Sigmoid colon (tissue), 4 donors: ENCODE results near the gene ABCD4.

Source experiments
- CTCF ChIP-seq, 4 experiments: fragments of 450-650 bp in 3 of 4; fragments of 200-600 bp in 1 of 4; IDR thresholded peaks; one replicate each; pipeline ENCODE4 v1.5.1; 2016 to 2019; ENCODE audit warnings: antibody characterized with exemption in 4 of 4, mild to moderate bottlenecking in 3 of 4, moderate library complexity in 2 of 4
- EP300 ChIP-seq, 4 donors: sonication (generic); formaldehyde crosslinking; IDR thresholded peaks; one replicate each; pipeline ENCODE4 v1.6.1; 2017; ENCODE audit warnings: antibody characterized with exemption in 4 of 4
- POLR2A ChIP-seq, 2 donors: fragments of 450-650 bp; IDR thresholded peaks; one replicate each; pipeline ENCODE4 v1.6.1; 2016; ENCODE audit warnings: antibody characterized with exemption in 2 of 2, mild to moderate bottlenecking in 2 of 2, moderate library complexity in 2 of 2
- POLR2AphosphoS5 ChIP-seq, 4 donors: sonication (generic); formaldehyde crosslinking; IDR thresholded peaks; one replicate each; pipeline ENCODE4 v1.6.1; 2017; ENCODE audit warnings: antibody characterized with exemption in 4 of 4

DNA sequence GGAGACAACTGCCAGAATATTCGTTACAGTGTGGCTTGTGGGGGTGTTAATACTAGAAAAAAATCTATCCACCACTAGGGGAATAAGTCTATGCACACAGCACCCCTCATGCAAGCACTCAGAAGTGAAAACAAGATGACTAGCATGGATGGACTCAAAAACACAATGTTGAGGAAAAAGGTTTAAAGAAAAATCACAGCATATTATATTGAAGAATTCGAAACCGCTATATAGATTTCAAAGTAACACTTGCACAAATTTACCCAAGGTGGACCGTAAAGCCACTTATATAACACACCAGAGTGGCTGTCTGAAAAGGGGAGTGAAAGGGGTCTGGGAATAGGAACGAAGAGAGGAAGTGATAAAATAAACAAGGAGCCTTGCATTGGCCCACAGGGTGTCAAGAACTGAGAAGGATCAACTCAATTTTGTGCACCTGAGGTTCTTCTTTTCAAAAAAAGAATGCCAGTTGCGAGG is 544 bp downstream of the ABCD4 start:
- TF ChIP-seq POLR2A (IDR thresholded peaks at IDR 0.05) = no peak
- peak; percentile 33 to 61 (median 44) for TF ChIP-seq CTCF (IDR thresholded peaks at IDR 0.05)
- TF ChIP-seq POLR2AphosphoS5 (IDR thresholded peaks at IDR 0.05) = peak in 1 of 4 donors; percentile 13
- TF ChIP-seq EP300 (IDR thresholded peaks at IDR 0.05) = no peak
